AG04450 (cell line): ENCODE data around the gene DAPK2. TPM values are rescaled to one million over a fixed set of nuclear protein-coding genes. Genes with fewer than 3 reads are reported as not detected.

ENCODE experiments used
- CTCF ChIA-PET: fragments of 300-600, 350-600 bp; formaldehyde crosslinking; extraction: SDS; loops from one replicate; lab custom pipeline; 2022; ENCODE audit warnings: antibody characterized with exemption, inconsistent platforms; lab: Charles Lee
- POLR2A ChIA-PET: fragments of 350-600 bp; formaldehyde crosslinking; extraction: SDS; loops from one replicate; lab custom pipeline; 2021; ENCODE audit warnings: antibody characterized with exemption, inconsistent platforms; lab: Yijun Ruan, JAX
- DNase-seq: peaks from one replicate; pipeline ENCODE4 v3.0.0-alpha.2; 2011; ENCODE audit warnings: low read depth, low spot score
- H3K27ac ChIP-seq: one replicate; pipeline ENCODE4 v1.5.1; 2012; ENCODE audit warnings: low read depth, low read length, control low read depth
- H3K27me3 ChIP-seq: one replicate; pipeline ENCODE4 v1.6.0; 2012; ENCODE audit warnings: low read length; ENCODE audit not compliant: control insufficient read depth, insufficient read depth
- H3K4me3 ChIP-seq: 2 replicates; pipeline ENCODE4 v1.5.1; 2011; ENCODE audit warnings: mild to moderate bottlenecking, low read depth, low read length, control low read depth
- H3K9me3 ChIP-seq: 2 replicates; pipeline ENCODE4 v1.5.1; 2012; ENCODE audit warnings: low read length; ENCODE audit not compliant: control insufficient read depth, insufficient read depth
- polyA plus RNA-seq: library from polyadenylated mRNA; depleted of rRNA; stranded (reverse); fragments of >200 nt; gene quantifications from 2 replicates; pipeline ENCODE4 v1.2.3, GENCODE V29; 2011
- TF ChIP-seq, protein P1 (sequence below): IDR thresholded peaks from 2 replicates; pipeline ENCODE4 v1.5.1; 2011; ENCODE audit warnings: low read depth, low read length, control low read depth, inconsistent platforms

Gene DAPK2
- polyA plus RNA-seq, 1 experiment: 0.42 TPM

DNA sequence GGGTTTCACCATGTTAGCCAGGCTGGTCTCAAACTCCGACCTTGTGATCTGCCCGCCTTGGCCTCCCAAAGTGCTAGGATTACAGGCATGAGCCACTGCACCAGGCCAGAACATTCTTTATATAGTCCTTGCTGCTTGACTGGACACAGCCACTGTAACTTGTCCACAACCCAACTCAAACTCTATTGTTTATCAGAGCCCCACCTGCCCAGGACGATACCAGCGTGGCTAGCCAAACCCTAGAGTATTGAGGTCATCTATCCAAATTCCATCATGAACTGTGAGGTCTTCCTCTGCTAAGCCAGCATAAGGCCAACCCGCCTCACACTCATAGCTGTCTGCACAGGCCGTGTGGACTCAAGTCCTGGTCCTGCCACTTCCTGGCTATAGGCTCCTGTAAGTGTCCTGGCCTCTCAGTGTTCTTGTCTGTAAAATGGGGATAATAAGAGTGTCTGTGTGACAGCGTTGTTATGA is 63.9 kb downstream of the DAPK2 start:
- DNase-seq: no peak

DNA sequence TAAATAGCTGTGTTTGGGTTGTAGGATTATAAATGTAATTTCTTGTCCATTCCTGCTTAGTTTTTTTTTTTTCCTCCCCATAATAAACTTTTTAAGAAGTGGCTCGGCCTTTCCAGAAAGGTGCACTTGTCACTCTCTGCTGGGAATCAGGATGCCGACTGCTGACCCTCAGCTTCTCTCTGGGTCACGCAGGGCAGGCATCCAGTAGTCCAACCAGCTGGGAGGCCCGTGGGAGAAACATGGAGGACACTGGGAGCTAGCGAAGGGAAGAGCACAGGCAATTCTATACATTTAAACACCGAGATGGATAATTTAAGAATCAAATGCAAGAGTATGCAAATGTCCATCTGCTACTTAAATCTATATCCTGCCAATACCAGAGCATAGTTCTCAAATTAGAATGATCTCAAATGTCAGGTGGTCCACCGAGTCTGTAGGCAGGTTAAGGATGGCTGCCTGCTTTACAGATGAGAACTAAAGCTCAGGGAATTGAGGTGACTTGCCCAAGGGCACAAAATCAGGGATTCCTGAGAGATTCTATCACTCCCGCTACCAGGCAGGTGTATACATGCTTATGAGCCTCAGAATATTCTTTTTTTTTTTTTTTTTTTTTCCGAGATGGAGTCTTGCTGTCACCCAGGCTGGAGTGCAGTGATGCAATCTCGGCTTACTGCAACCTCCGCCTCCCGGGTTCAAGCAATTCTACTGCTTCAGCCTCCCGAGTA is 64.5 kb downstream of the DAPK2 start:
- Histone ChIP-seq H3K27me3 (peaks cover 9% of the 10 kb centered on the region), H3K4me3 (no peak overlapping the region), H3K9me3 (no peaks in the 10 kb centered on the region), H3K27ac (no peak overlapping the region)
- no peak for DNase-seq
- TF ChIP-seq, protein P1, sequence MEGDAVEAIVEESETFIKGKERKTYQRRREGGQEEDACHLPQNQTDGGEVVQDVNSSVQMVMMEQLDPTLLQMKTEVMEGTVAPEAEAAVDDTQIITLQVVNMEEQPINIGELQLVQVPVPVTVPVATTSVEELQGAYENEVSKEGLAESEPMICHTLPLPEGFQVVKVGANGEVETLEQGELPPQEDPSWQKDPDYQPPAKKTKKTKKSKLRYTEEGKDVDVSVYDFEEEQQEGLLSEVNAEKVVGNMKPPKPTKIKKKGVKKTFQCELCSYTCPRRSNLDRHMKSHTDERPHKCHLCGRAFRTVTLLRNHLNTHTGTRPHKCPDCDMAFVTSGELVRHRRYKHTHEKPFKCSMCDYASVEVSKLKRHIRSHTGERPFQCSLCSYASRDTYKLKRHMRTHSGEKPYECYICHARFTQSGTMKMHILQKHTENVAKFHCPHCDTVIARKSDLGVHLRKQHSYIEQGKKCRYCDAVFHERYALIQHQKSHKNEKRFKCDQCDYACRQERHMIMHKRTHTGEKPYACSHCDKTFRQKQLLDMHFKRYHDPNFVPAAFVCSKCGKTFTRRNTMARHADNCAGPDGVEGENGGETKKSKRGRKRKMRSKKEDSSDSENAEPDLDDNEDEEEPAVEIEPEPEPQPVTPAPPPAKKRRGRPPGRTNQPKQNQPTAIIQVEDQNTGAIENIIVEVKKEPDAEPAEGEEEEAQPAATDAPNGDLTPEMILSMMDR: no peak
- ChIA-PET CTCF (interaction anchor here (2.7 kb wide), 1 partner anchor 36 kb away, joined by 9 read pairs; no protein-coding TSS in a partner anchor), POLR2A (no interaction called here)

More for the DNA sequence above, 63.9 kb downstream of the DAPK2 start:
- TF ChIP-seq, protein P1: no peak
- ChIA-PET POLR2A (no interaction called here), CTCF (interaction anchor here (1.0 to 2.7 kb wide), 2 partner anchors 37 to 229 kb away, joined by 3 to 9 read pairs; no protein-coding TSS in a partner anchor)
- peaks cover 9% of the 10 kb centered on the region for H3K27me3 ChIP-seq
- no peak overlapping the region for H3K27ac ChIP-seq
- H3K9me3 ChIP-seq: no peaks in the 10 kb centered on the region
- H3K4me3 ChIP-seq: no peak overlapping the region

DNA sequence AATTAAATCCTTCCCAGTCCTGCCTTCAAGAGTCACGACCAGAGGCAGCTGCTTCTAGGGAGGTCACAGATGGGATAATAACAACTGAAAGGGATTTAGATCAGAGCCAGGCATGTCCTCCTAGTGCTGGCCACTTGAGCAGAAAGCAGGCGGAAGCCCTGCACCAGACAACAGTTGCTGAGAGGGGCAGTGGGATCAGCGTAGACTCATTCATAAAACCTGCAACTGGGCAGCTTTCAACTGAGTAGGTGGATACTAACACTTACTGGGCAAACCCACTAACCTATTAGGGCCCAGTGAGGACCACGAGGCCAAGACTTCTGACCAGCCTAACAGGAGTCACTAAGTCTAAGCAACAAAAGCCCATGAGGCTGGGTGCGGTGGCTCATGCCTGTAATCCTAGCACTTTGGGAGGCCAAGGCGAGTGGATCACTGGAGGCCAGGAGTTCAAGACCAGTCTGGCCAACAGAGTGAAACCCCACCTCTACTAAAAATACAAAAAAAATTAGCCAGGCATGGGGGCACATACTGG is 67.0 kb downstream of the DAPK2 start:
- ChIA-PET POLR2A (no interaction called here), CTCF (no interaction called here)
- H3K27ac ChIP-seq: no peak overlapping the region
- H3K4me3 ChIP-seq: no peak overlapping the region
- no peak for DNase-seq
- TF ChIP-seq, protein P1: no peak
- no peaks in the 10 kb centered on the region for H3K9me3 ChIP-seq
- H3K27me3 ChIP-seq: peaks cover 7% of the 10 kb centered on the region

DNA sequence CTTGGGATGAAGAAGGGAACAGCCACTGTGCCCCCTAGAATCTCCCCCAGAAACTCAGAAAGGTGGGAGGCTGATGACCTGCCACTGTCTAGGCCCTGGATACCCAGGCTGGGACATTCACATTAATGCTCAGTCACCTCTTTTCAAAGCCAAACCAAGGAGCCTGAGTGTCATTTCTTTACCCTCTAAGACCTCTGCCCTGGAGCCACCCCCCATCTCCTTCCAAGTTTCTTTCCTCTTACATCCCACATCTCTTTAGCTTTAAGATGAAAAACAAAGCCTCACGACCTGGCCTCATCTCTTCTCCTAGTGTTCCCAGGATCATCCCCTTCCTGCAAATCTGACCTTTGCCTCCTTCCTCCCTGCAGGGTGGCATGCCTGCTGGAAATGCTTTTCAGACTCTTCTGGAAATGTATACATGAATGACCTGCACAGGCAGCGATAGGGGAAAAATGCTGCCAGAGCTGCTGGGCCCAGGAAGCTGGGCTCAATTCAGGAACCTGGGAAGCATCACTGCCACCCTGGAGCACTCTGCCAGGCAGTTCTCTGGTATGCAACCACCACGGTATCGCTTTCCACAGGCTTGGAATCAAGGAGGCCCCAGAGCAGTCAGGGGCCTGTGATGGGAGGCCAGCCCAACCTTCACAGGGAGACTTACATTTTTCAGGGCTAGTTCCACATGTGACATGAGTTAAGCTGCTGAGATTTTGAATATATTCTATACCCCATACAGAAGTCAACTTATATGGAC is 67.6 kb downstream of the DAPK2 start:
- ChIA-PET CTCF (no interaction called here), POLR2A (no interaction called here)
- DNase-seq: no peak
- Histone ChIP-seq H3K9me3 (no peaks in the 10 kb centered on the region), H3K27ac (no peak overlapping the region), H3K4me3 (no peak overlapping the region), H3K27me3 (peaks cover 2% of the 10 kb centered on the region)
- TF ChIP-seq, protein P1: no peak
